ENCODE data around the gene BTBD9. TPM values are rescaled to one million over a fixed set of nuclear protein-coding genes. Genes with fewer than 3 reads are reported as not detected.

The BTBD9 gene
- total RNA-seq, 1 donor from 2014 or later: 24.1 TPM

GRCh38 chr6:38155621-38156204 is 484.0 kb downstream of the BTBD9 start:
- no peak for DNase-seq (ENCODE audit: extremely low spot score in 2 of 2)
- Histone ChIP-seq H3K4me1 (no peaks in the 10 kb centered on the region), H3K27me3 (no peaks in the 10 kb centered on the region), H3K9me3 (no peaks in the 10 kb centered on the region), H3K27ac (no peak overlapping the region), H3K4me3 (no peak overlapping the region), H3K36me3 (peaks cover 0 to 11% of the 10 kb centered on the region in 2 donors)
- intact Hi-C loops (cut with DNase I): no loop called here
- TF ChIP-seq POLR2A (IDR thresholded peaks at IDR 0.05) (no peak), POLR2AphosphoS5 (IDR thresholded peaks at IDR 0.05; ENCODE audit: insufficient read depth in 1 of 2, low read depth in 1 of 2) (no peak), CTCF (IDR thresholded peaks at IDR 0.05) (no peak)

GRCh38 chr6:38155144-38155543 is 484.6 kb downstream of the BTBD9 start:
- no peak overlapping the region for H3K27ac ChIP-seq
- H3K27me3 ChIP-seq: no peaks in the 10 kb centered on the region
- no peak overlapping the region for H3K4me3 ChIP-seq
- TF ChIP-seq POLR2AphosphoS5 (IDR thresholded peaks at IDR 0.05; ENCODE audit: insufficient read depth in 1 of 2, low read depth in 1 of 2): no peak
- no peak for TF ChIP-seq CTCF (IDR thresholded peaks at IDR 0.05)
- TF ChIP-seq POLR2A (IDR thresholded peaks at IDR 0.05): no peak
- intact Hi-C loops (cut with DNase I): no loop called here
- no peaks in the 10 kb centered on the region for H3K4me1 ChIP-seq
- H3K36me3 ChIP-seq: peaks cover 0 to 11% of the 10 kb centered on the region in 2 donors
- no peaks in the 10 kb centered on the region for H3K9me3 ChIP-seq
- no peak for DNase-seq (ENCODE audit: extremely low spot score in 2 of 2)

GRCh38 chr6:38154731-38155130 is 485.0 kb downstream of the BTBD9 start:
- Histone ChIP-seq H3K4me1 (peaks cover 1% of the 10 kb centered on the region), H3K27me3 (no peaks in the 10 kb centered on the region), H3K36me3 (peaks cover 0 to 11% of the 10 kb centered on the region in 2 donors), H3K4me3 (no peak overlapping the region), H3K27ac (no peak overlapping the region), H3K9me3 (no peaks in the 10 kb centered on the region)
- TF ChIP-seq POLR2AphosphoS5 (IDR thresholded peaks at IDR 0.05; ENCODE audit: insufficient read depth in 1 of 2, low read depth in 1 of 2): no peak
- no peak for TF ChIP-seq POLR2A (IDR thresholded peaks at IDR 0.05)
- no peak for TF ChIP-seq CTCF (IDR thresholded peaks at IDR 0.05)
- intact Hi-C loops (cut with DNase I): no loop called here
- no peak for DNase-seq (ENCODE audit: extremely low spot score in 2 of 2)

- intact Hi-C loops (cut with DNase I): no loop called here
- Histone ChIP-seq H3K27me3 (no peaks in the 10 kb centered on the region), H3K27ac (no peak overlapping the region), H3K36me3 (peaks cover 0 to 11% of the 10 kb centered on the region in 2 donors), H3K9me3 (no peaks in the 10 kb centered on the region), H3K4me1 (peaks cover 6% of the 10 kb centered on the region), H3K4me3 (no peak overlapping the region)
- TF ChIP-seq CTCF (IDR thresholded peaks at IDR 0.05) (no peak), POLR2AphosphoS5 (IDR thresholded peaks at IDR 0.05; ENCODE audit: insufficient read depth in 1 of 2, low read depth in 1 of 2) (no peak), POLR2A (IDR thresholded peaks at IDR 0.05) (no peak)
- DNase-seq (ENCODE audit: extremely low spot score in 2 of 2): no peak
Measured at GRCh38 chr6:38153798-38154345, 485.9 kb downstream of the BTBD9 start.

GRCh38 chr6:38153076-38153797 is 486.5 kb downstream of the BTBD9 start:
- peaks cover 6% of the 10 kb centered on the region for H3K4me1 ChIP-seq
- no peak for DNase-seq (ENCODE audit: extremely low spot score in 2 of 2)

More at GRCh38 chr6:38153076-38153797, 486.5 kb downstream of the BTBD9 start:
- Histone ChIP-seq H3K36me3 (peaks cover 0 to 11% of the 10 kb centered on the region in 2 donors), H3K4me3 (no peak overlapping the region), H3K27me3 (no peaks in the 10 kb centered on the region), H3K27ac (no peak overlapping the region), H3K9me3 (no peaks in the 10 kb centered on the region)
- intact Hi-C loops (cut with DNase I): no loop called here
- TF ChIP-seq POLR2AphosphoS5 (IDR thresholded peaks at IDR 0.05; ENCODE audit: insufficient read depth in 1 of 2, low read depth in 1 of 2) (no peak), CTCF (IDR thresholded peaks at IDR 0.05) (no peak), POLR2A (IDR thresholded peaks at IDR 0.05) (no peak)

Data from vagina (tissue), 2 donors.